Gastrocnemius medialis (tissue), 4 donors: ENCODE data around the gene PPP4R3B.
"Not testable (repeated sequence)": the region's sequence is repeated elsewhere in the genome, so short reads cannot be mapped to it uniquely, and the experiment has no call there.

Experiments used
- POLR2A ChIP-seq, 2 donors: fragments of 450-650 bp; IDR thresholded peaks; one replicate each; pipeline ENCODE4 v1.6.1; 2017; ENCODE audit warnings: antibody characterized with exemption in 2 of 2, mild to moderate bottlenecking in 2 of 2, moderate library complexity in 2 of 2
- TF ChIP-seq, protein P1 (sequence below), 5 experiments: fragments of 450-650 bp in 3 of 5; fragments of 200-600 bp in 2 of 5; sonication (generic) in 2 of 5; IDR thresholded peaks in 4 of 5; conservative IDR thresholded peaks in 1 of 5; 1 replicate in 4 of 5; 2 replicates in 1 of 5; pipeline ENCODE4 v1.5.1; 2016 to 2019; ENCODE audit warnings: antibody characterized with exemption in 5 of 5, mild to moderate bottlenecking in 3 of 5, moderate library complexity in 3 of 5

DNA sequence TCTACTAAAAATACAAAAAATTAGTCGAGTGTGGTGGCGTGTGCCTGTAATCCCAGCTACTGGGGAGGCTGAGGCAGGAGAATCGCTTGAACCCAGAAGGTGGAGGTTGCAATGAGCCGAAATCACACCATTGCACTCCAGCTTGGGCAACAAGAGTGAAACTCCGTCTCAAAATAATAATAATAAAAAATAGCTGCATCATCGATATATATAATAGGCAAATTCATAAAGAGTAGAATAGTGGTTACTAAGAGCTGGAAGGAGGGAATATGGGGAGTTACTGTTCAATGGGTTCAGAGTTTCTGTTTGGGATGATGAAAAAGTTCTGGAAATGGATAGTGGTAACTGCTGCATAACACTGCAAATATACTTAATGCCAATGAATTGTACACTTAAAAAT lies 20.6 kb downstream of the PPP4R3B start:
- TF ChIP-seq, protein P1, sequence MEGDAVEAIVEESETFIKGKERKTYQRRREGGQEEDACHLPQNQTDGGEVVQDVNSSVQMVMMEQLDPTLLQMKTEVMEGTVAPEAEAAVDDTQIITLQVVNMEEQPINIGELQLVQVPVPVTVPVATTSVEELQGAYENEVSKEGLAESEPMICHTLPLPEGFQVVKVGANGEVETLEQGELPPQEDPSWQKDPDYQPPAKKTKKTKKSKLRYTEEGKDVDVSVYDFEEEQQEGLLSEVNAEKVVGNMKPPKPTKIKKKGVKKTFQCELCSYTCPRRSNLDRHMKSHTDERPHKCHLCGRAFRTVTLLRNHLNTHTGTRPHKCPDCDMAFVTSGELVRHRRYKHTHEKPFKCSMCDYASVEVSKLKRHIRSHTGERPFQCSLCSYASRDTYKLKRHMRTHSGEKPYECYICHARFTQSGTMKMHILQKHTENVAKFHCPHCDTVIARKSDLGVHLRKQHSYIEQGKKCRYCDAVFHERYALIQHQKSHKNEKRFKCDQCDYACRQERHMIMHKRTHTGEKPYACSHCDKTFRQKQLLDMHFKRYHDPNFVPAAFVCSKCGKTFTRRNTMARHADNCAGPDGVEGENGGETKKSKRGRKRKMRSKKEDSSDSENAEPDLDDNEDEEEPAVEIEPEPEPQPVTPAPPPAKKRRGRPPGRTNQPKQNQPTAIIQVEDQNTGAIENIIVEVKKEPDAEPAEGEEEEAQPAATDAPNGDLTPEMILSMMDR (IDR thresholded peaks at IDR 0.05 in 4 of 5, conservative IDR thresholded peaks at IDR 0.05 in 1 of 5), result not testable (repeated sequence)
- TF ChIP-seq POLR2A (IDR thresholded peaks at IDR 0.05), result not testable (repeated sequence)
